ENCODE data around the gene CASR. TPM values are rescaled to one million over a fixed set of nuclear protein-coding genes. Genes with fewer than 3 reads are reported as not detected.

CASR gene
- total RNA-seq, 1 experiment from 2014 or later = not detected

GRCh38 chr3:122307094-122307687 is 123.7 kb downstream of the CASR start:
- Histone ChIP-seq H3K4me1 (ENCODE audit: low read length) (no peaks in the 10 kb centered on the region), H3K27ac (ENCODE audit: low read length) (no peak overlapping the region), H2AFZ (ENCODE audit: low read length) (no peak overlapping the region), H3K4me3 (ENCODE audit: low read length) (no peak overlapping the region), H3K79me2 (ENCODE audit: low read length) (no peaks in the 10 kb centered on the region), H3K36me3 (ENCODE audit: insufficient read depth, low read length) (no peaks in the 10 kb centered on the region), H3K9ac (ENCODE audit: low read length) (no peak overlapping the region), H3K27me3 (ENCODE audit: low read length) (no peaks in the 10 kb centered on the region), H3K9me2 (replicated peaks; ENCODE audit: insufficient read depth, low read length) (no peaks in the 10 kb centered on the region), H4K20me1 (ENCODE audit: insufficient read depth, low read depth, low read length) (no peaks in the 10 kb centered on the region), H3K9me3 (ENCODE audit: low read length) (no peaks in the 10 kb centered on the region), H3K4me2 (ENCODE audit: low read depth, low read length, poor library complexity, severe bottlenecking) (no peak overlapping the region)
- no peak for DNase-seq

GRCh38 chr3:122307976-122308375 is 124.5 kb downstream of the CASR start:
- Histone ChIP-seq H3K9me2 (replicated peaks; ENCODE audit: insufficient read depth, low read length) (no peaks in the 10 kb centered on the region), H3K27ac (ENCODE audit: low read length) (no peak overlapping the region), H3K9ac (ENCODE audit: low read length) (no peak overlapping the region), H3K4me3 (ENCODE audit: low read length) (no peak overlapping the region), H3K27me3 (ENCODE audit: low read length) (no peaks in the 10 kb centered on the region), H3K36me3 (ENCODE audit: insufficient read depth, low read length) (no peaks in the 10 kb centered on the region), H3K79me2 (ENCODE audit: low read length) (no peaks in the 10 kb centered on the region), H3K9me3 (ENCODE audit: low read length) (no peaks in the 10 kb centered on the region), H3K4me2 (ENCODE audit: low read depth, low read length, poor library complexity, severe bottlenecking) (no peak overlapping the region), H2AFZ (ENCODE audit: low read length) (no peak overlapping the region), H4K20me1 (ENCODE audit: insufficient read depth, low read depth, low read length) (no peaks in the 10 kb centered on the region), H3K4me1 (ENCODE audit: low read length) (no peaks in the 10 kb centered on the region)
- DNase-seq = no peak

- Histone ChIP-seq H3K27ac (ENCODE audit: low read length) (no peak overlapping the region), H3K79me2 (ENCODE audit: low read length) (no peaks in the 10 kb centered on the region), H3K9ac (ENCODE audit: low read length) (no peak overlapping the region), H3K4me2 (ENCODE audit: low read depth, low read length, poor library complexity, severe bottlenecking) (no peak overlapping the region), H3K27me3 (ENCODE audit: low read length) (no peaks in the 10 kb centered on the region), H2AFZ (ENCODE audit: low read length) (no peak overlapping the region), H4K20me1 (ENCODE audit: insufficient read depth, low read depth, low read length) (no peaks in the 10 kb centered on the region), H3K4me1 (ENCODE audit: low read length) (no peaks in the 10 kb centered on the region), H3K9me2 (replicated peaks; ENCODE audit: insufficient read depth, low read length) (no peaks in the 10 kb centered on the region), H3K9me3 (ENCODE audit: low read length) (no peaks in the 10 kb centered on the region), H3K4me3 (ENCODE audit: low read length) (no peak overlapping the region), H3K36me3 (ENCODE audit: insufficient read depth, low read length) (no peaks in the 10 kb centered on the region)
- DNase-seq = no peak
These were observed 126.9 kb downstream of the CASR start for GRCh38 chr3:122310361-122310760.

GRCh38 chr3:122312826-122313225 is 129.4 kb downstream of the CASR start:
- Histone ChIP-seq H3K4me2 (ENCODE audit: low read depth, low read length, poor library complexity, severe bottlenecking) (no peak overlapping the region), H3K36me3 (ENCODE audit: insufficient read depth, low read length) (no peaks in the 10 kb centered on the region), H4K20me1 (ENCODE audit: insufficient read depth, low read depth, low read length) (no peaks in the 10 kb centered on the region), H3K4me3 (ENCODE audit: low read length) (no peak overlapping the region), H3K27ac (ENCODE audit: low read length) (no peak overlapping the region), H3K79me2 (ENCODE audit: low read length) (no peaks in the 10 kb centered on the region), H3K9me3 (ENCODE audit: low read length) (no peaks in the 10 kb centered on the region), H3K9me2 (replicated peaks; ENCODE audit: insufficient read depth, low read length) (no peaks in the 10 kb centered on the region), H3K9ac (ENCODE audit: low read length) (no peak overlapping the region), H3K4me1 (ENCODE audit: low read length) (no peaks in the 10 kb centered on the region), H3K27me3 (ENCODE audit: low read length) (no peaks in the 10 kb centered on the region), H2AFZ (ENCODE audit: low read length) (no peak overlapping the region)
- DNase-seq = no peak

- Histone ChIP-seq H2AFZ (ENCODE audit: low read length) (no peak overlapping the region), H3K27ac (ENCODE audit: low read length) (no peak overlapping the region), H3K9me3 (ENCODE audit: low read length) (no peaks in the 10 kb centered on the region), H3K27me3 (ENCODE audit: low read length) (no peaks in the 10 kb centered on the region), H3K4me2 (ENCODE audit: low read depth, low read length, poor library complexity, severe bottlenecking) (no peak overlapping the region), H3K9ac (ENCODE audit: low read length) (no peak overlapping the region), H3K79me2 (ENCODE audit: low read length) (no peaks in the 10 kb centered on the region), H3K9me2 (replicated peaks; ENCODE audit: insufficient read depth, low read length) (no peaks in the 10 kb centered on the region), H3K4me1 (ENCODE audit: low read length) (no peaks in the 10 kb centered on the region), H3K4me3 (ENCODE audit: low read length) (no peak overlapping the region), H4K20me1 (ENCODE audit: insufficient read depth, low read depth, low read length) (no peaks in the 10 kb centered on the region), H3K36me3 (ENCODE audit: insufficient read depth, low read length) (no peaks in the 10 kb centered on the region)
- no peak for DNase-seq
These were observed 129.8 kb downstream of the CASR start for GRCh38 chr3:122313281-122313680.

GRCh38 chr3:122314228-122314876 is 130.9 kb downstream of the CASR start:
- DNase-seq = no peak
- no peaks in the 10 kb centered on the region for H3K9me2 ChIP-seq (replicated peaks; ENCODE audit: insufficient read depth, low read length)
- no peak overlapping the region for H3K4me3 ChIP-seq (ENCODE audit: low read length)
- no peaks in the 10 kb centered on the region for H3K4me1 ChIP-seq (ENCODE audit: low read length)
- H3K36me3 ChIP-seq (ENCODE audit: insufficient read depth, low read length) = no peaks in the 10 kb centered on the region
- H3K9ac ChIP-seq (ENCODE audit: low read length) = no peak overlapping the region
- H3K4me2 ChIP-seq (ENCODE audit: low read depth, low read length, poor library complexity, severe bottlenecking) = no peak overlapping the region
- H4K20me1 ChIP-seq (ENCODE audit: insufficient read depth, low read depth, low read length) = no peaks in the 10 kb centered on the region
- H3K27me3 ChIP-seq (ENCODE audit: low read length) = no peaks in the 10 kb centered on the region
- no peaks in the 10 kb centered on the region for H3K9me3 ChIP-seq (ENCODE audit: low read length)
- no peak overlapping the region for H2AFZ ChIP-seq (ENCODE audit: low read length)
- H3K79me2 ChIP-seq (ENCODE audit: low read length) = no peaks in the 10 kb centered on the region
- H3K27ac ChIP-seq (ENCODE audit: low read length) = no peak overlapping the region

GRCh38 chr3:122315619-122316018 is 132.2 kb downstream of the CASR start:
- DNase-seq = no peak
- Histone ChIP-seq H4K20me1 (ENCODE audit: insufficient read depth, low read depth, low read length) (no peaks in the 10 kb centered on the region), H3K4me2 (ENCODE audit: low read depth, low read length, poor library complexity, severe bottlenecking) (no peak overlapping the region), H3K4me1 (ENCODE audit: low read length) (no peaks in the 10 kb centered on the region), H3K79me2 (ENCODE audit: low read length) (no peaks in the 10 kb centered on the region), H3K4me3 (ENCODE audit: low read length) (no peak overlapping the region), H3K36me3 (ENCODE audit: insufficient read depth, low read length) (no peaks in the 10 kb centered on the region), H3K9me3 (ENCODE audit: low read length) (no peaks in the 10 kb centered on the region), H2AFZ (ENCODE audit: low read length) (no peak overlapping the region), H3K27ac (ENCODE audit: low read length) (no peak overlapping the region), H3K9me2 (replicated peaks; ENCODE audit: insufficient read depth, low read length) (no peaks in the 10 kb centered on the region), H3K9ac (ENCODE audit: low read length) (no peak overlapping the region), H3K27me3 (ENCODE audit: low read length) (no peaks in the 10 kb centered on the region)

GRCh38 chr3:122316368-122316767 is 132.9 kb downstream of the CASR start:
- Histone ChIP-seq H3K27ac (ENCODE audit: low read length) (no peak overlapping the region), H4K20me1 (ENCODE audit: insufficient read depth, low read depth, low read length) (no peaks in the 10 kb centered on the region), H3K9me2 (replicated peaks; ENCODE audit: insufficient read depth, low read length) (no peaks in the 10 kb centered on the region), H2AFZ (ENCODE audit: low read length) (no peak overlapping the region), H3K79me2 (ENCODE audit: low read length) (no peaks in the 10 kb centered on the region), H3K27me3 (ENCODE audit: low read length) (no peaks in the 10 kb centered on the region), H3K4me2 (ENCODE audit: low read depth, low read length, poor library complexity, severe bottlenecking) (no peak overlapping the region), H3K9me3 (ENCODE audit: low read length) (no peaks in the 10 kb centered on the region), H3K4me1 (ENCODE audit: low read length) (no peaks in the 10 kb centered on the region), H3K36me3 (ENCODE audit: insufficient read depth, low read length) (no peaks in the 10 kb centered on the region), H3K9ac (ENCODE audit: low read length) (no peak overlapping the region), H3K4me3 (ENCODE audit: low read length) (no peak overlapping the region)
- DNase-seq = no peak
